GM12878 (cell line): ENCODE results near the gene EHD1. TPM values are rescaled to one million over a fixed set of nuclear protein-coding genes. Genes with fewer than 3 reads are reported as not detected.

Experiments used
- ATAC-seq: fragments of 200-7000 bp; cut with Tn5 transposase; 3 replicates; pipeline ENCODE4 v1.9.1; 2020; ENCODE audit warnings: mild to moderate bottlenecking, moderate library complexity
- BruUV-seq: library from RNA; stranded (reverse); fragments of 400-500 nt; replicated peaks from 2 replicates; lab custom pipeline; 2021; lab: Mats Ljungman, UMichigan
- CTCF ChIA-PET: fragments of 300-600 bp; sonication (Branson Sonifier 250); formaldehyde crosslinking; extraction: SDS; loops from one replicate; lab custom pipeline; 2021; ENCODE audit warnings: inconsistent platforms; lab: Yijun Ruan, JAX
- POLR2A ChIA-PET: fragments of 350-600 bp; formaldehyde crosslinking; extraction: SDS; loops from one replicate; lab custom pipeline; 2021; ENCODE audit warnings: inconsistent platforms; lab: Charles Lee
- RAD21 ChIA-PET: fragments of 300-600 bp; sonication (Branson Sonifier 250); formaldehyde crosslinking; loops from one replicate; lab custom pipeline; 2023; ENCODE audit warnings: antibody characterized with exemption; ENCODE audit not compliant: unreplicated experiment; lab: Charles Lee
- SMC1A ChIA-PET: fragments of 300-600 bp; sonication (Branson Sonifier 250); formaldehyde crosslinking; loops from one replicate; lab custom pipeline; 2023; ENCODE audit not compliant: unreplicated experiment, uncharacterized antibody; lab: Charles Lee
- DNase-seq: peaks from one replicate; pipeline ENCODE4 v3.0.0-alpha.2; 2011; ENCODE audit warnings: low read depth, low spot score
- FAIRE-seq: peaks from 3 replicates; lab custom pipeline; 2011; peaks lifted over from hg19 to GRCh38; lab: Jason Lieb, UNC
- H2AFZ ChIP-seq: 2 replicates; pipeline ENCODE4 v1.6.0; 2011; ENCODE audit warnings: low read depth, low read length, control low read depth; ENCODE audit not compliant: control insufficient read depth
- H3K27ac ChIP-seq: 2 replicates; pipeline ENCODE4 v1.5.1; 2011; ENCODE audit warnings: control low read depth; ENCODE audit not compliant: control insufficient read depth, insufficient read depth
- H3K27me3 ChIP-seq, 2 experiments: replicated peaks in 1 of 2; 2 replicates each; pipeline versions ENCODE4 v1.6.0 to v1.6.1; 2011; ENCODE audit warnings: low read length in 1 of 2; ENCODE audit not compliant: control insufficient read depth in 2 of 2, insufficient read depth in 2 of 2
- H3K36me3 ChIP-seq, 2 experiments: 2 replicates each; pipeline ENCODE4 v1.5.1; 2011; ENCODE audit warnings: low read length in 1 of 2; ENCODE audit not compliant: control insufficient read depth in 2 of 2, insufficient read depth in 2 of 2
- H3K4me1 ChIP-seq: 2 replicates; pipeline ENCODE4 v1.6.1; 2011; ENCODE audit warnings: mild to moderate bottlenecking, low read length, moderate library complexity, mixed read lengths; ENCODE audit not compliant: control insufficient read depth, insufficient read depth
- H3K4me2 ChIP-seq: 2 replicates; pipeline ENCODE4 v1.6.0; 2011; ENCODE audit warnings: control low read depth; ENCODE audit not compliant: control insufficient read depth, insufficient read depth
- H3K4me3 ChIP-seq: fragments of 200-600 bp; sonication (generic); 2 replicates; pipeline ENCODE4 v1.5.1; 2016
- H3K79me2 ChIP-seq: 2 replicates; pipeline ENCODE4 v1.6.0; 2011; ENCODE audit warnings: low read length; ENCODE audit not compliant: control insufficient read depth, insufficient read depth
- H3K9ac ChIP-seq: 2 replicates; pipeline ENCODE4 v1.8.0; 2011; ENCODE audit warnings: low read length, control low read depth, mixed read lengths; ENCODE audit not compliant: control insufficient read depth, insufficient read depth
- H3K9me3 ChIP-seq: replicated peaks from 3 replicates; pipeline ENCODE4 v1.5.1; 2011; ENCODE audit warnings: mild to moderate bottlenecking, low read length; ENCODE audit not compliant: control insufficient read depth, insufficient read depth
- H4K20me1 ChIP-seq: 2 replicates; pipeline ENCODE4 v1.6.0; 2011; ENCODE audit not compliant: control insufficient read depth, insufficient read depth
- ATF2 ChIP-seq: IDR thresholded peaks from 2 replicates; pipeline ENCODE4 v1.6.1; 2012; ENCODE audit warnings: low read length, inconsistent platforms
- BCL11A ChIP-seq: IDR thresholded peaks from 2 replicates; pipeline ENCODE4 v1.6.1; 2011; ENCODE audit warnings: low read depth, low read length
- BRCA1 ChIP-seq: IDR thresholded peaks from 2 replicates; pipeline ENCODE4 v1.6.1; 2011; ENCODE audit warnings: low read depth, low read length, improper control_type of control experiment
- CREB1 ChIP-seq: IDR thresholded peaks from 2 replicates; pipeline ENCODE4 v1.6.1; 2012; ENCODE audit warnings: low read depth, mild to moderate bottlenecking, inconsistent platforms
- CTCF ChIP-seq, 3 experiments: IDR thresholded peaks in 2 of 3; conservative IDR thresholded peaks in 1 of 3; 2 replicates each; pipeline ENCODE4 v1.5.1; 2011; ENCODE audit warnings: low read depth in 3 of 3, low read length in 3 of 3, mild to moderate bottlenecking in 3 of 3, control low read depth in 2 of 3, moderate library complexity in 2 of 3, inconsistent platforms in 1 of 3, mixed read lengths in 1 of 3; ENCODE audit not compliant: control insufficient read depth in 2 of 3, insufficient read depth in 1 of 3; ENCODE audit errors: extremely low read depth in 1 of 3
- ETV6 ChIP-seq, 2 experiments: fragments of 450-650 bp in 1 of 2; IDR thresholded peaks in 1 of 2; conservative IDR thresholded peaks in 1 of 2; 2 replicates each; pipeline ENCODE4 v1.6.1; 2014; ENCODE audit warnings: antibody characterized with exemption in 1 of 2, borderline replicate concordance in 1 of 2, low read depth in 1 of 2, mild to moderate bottlenecking in 1 of 2, moderate library complexity in 1 of 2
- HDGF ChIP-seq: fragments of 450-650 bp; IDR thresholded peaks from 2 replicates; pipeline ENCODE4 v1.6.1; 2016; ENCODE audit warnings: antibody characterized with exemption
- HSF1 ChIP-seq: fragments of 150-350 bp; IDR thresholded peaks from 2 replicates; pipeline ENCODE4 v1.6.1; 2014; ENCODE audit warnings: mild to moderate bottlenecking, low read depth, low read length
- IKZF2 ChIP-seq, 2 experiments: fragments of 450-650 bp; IDR thresholded peaks; 2 replicates each; pipeline ENCODE4 v1.6.1; 2017; ENCODE audit warnings: mild to moderate bottlenecking in 2 of 2, moderate library complexity in 2 of 2
- KDM1A ChIP-seq: fragments of 200-600 bp; sonication (generic); IDR thresholded peaks from 2 replicates; pipeline ENCODE4 v1.6.1; 2016; ENCODE audit warnings: borderline replicate concordance
- NR2C1 ChIP-seq: fragments of 450-650 bp; IDR thresholded peaks from 2 replicates; pipeline ENCODE4 v1.6.1; 2017; ENCODE audit warnings: antibody characterized with exemption, mild to moderate bottlenecking, moderate library complexity
- NR2F1 ChIP-seq: fragments of 450-650 bp; conservative IDR thresholded peaks from 2 replicates; pipeline ENCODE4 v1.6.1; 2017; ENCODE audit warnings: mild to moderate bottlenecking
- POLR2A ChIP-seq: IDR thresholded peaks from 2 replicates; pipeline ENCODE4 v1.6.1; 2011; ENCODE audit warnings: low read depth, mild to moderate bottlenecking, low read length
- PRDM15 ChIP-seq: fragments of 450-650 bp; formaldehyde crosslinking; IDR thresholded peaks from 2 replicates; pipeline ENCODE4 v1.4.0; 2020; ENCODE audit warnings: mild to moderate bottlenecking, moderate library complexity
- RCOR1 ChIP-seq: conservative IDR thresholded peaks from 2 replicates; pipeline ENCODE4 v1.6.1; 2012; ENCODE audit warnings: low read depth, low read length, improper control_type of control experiment
- TBL1XR1 ChIP-seq: IDR thresholded peaks from 2 replicates; pipeline ENCODE4 v1.6.1; 2012; ENCODE audit warnings: low read depth, low read length, improper control_type of control experiment
- TCF7 ChIP-seq: IDR thresholded peaks from 2 replicates; pipeline ENCODE4 v1.6.1; 2014; ENCODE audit warnings: antibody characterized with exemption, borderline replicate concordance
- WGBS: methylation state at CpG from one replicate; pipeline ENCODE4 v1.1.6; 2016; ENCODE audit warnings: low lambda C conversion rate; ENCODE audit not compliant: insufficient replicate concordance, insufficient coverage; ENCODE audit errors: missing lambda C conversion rate; 5-methylcytosine and 5-hydroxymethylcytosine counted together
- in situ Hi-C: fragments of 300-500 bp; cut with MboI; formaldehyde crosslinking; loops from 9 replicates; pipeline ENCODE4 v1.14.3; 2018; ENCODE audit warnings: mixed read lengths
- intact Hi-C: fragments of 100-400 bp; cut with micrococcal nuclease; formaldehyde crosslinking; loops from one replicate; pipeline ENCODE4 v1.14.2; 2022; ENCODE audit not compliant: unreplicated experiment
- polyA plus RNA-seq, 11 experiments: library from polyadenylated mRNA; depleted of rRNA in 4 of 11; unstranded in 6 of 11; stranded (reverse) in 5 of 11; fragments of >200 nt; fragmentation: Nextera tagmentation in 4 of 11; fragmentation: Illumina TruSeq in 1 of 11; extraction: Ambion mirVana in 4 of 11; extraction: Trizol in 1 of 11; gene quantifications; 1 replicate in 1 of 11; 2 replicates in 10 of 11; pipeline versions ENCODE4 v1.2.1 to v1.2.3, GENCODE V29; 2011 to 2016; ENCODE audit warnings: inconsistent platforms in 2 of 11, missing spikeins in 2 of 11, low read depth in 1 of 11
- total RNA-seq, 4 experiments: library from RNA; depleted of rRNA in 3 of 4; stranded (reverse); fragments of >200 nt in 3 of 4; fragmentation: Illumina TruSeq in 1 of 4; extraction: Trizol in 1 of 4; gene quantifications; 2 replicates each; pipeline versions ENCODE4 v1.2.1 to v1.2.3, GENCODE V29; 2013 to 2021

EHD1 gene
- total and polyA plus RNA-seq, 10 of the 15 experiments (the other 5 are each of a cell fraction or from before 2014, with no cell fraction given) = 1.0 to 165 (median 66.5) TPM

GRCh38 chr11:64908766-64909165 lies 30.3 kb upstream of the EHD1 start:
- no TSS peak for BruUV-seq
- DNase-seq (no peak), FAIRE-seq (no peak)
- H2AFZ ChIP-seq = no peak overlapping the region
- CTCF ChIA-PET = no interaction called here
- TF ChIP-seq ATF2 (no peak), CTCF (IDR thresholded peaks at IDR 0.05 in 2 of 3, conservative IDR thresholded peaks at IDR 0.05 in 1 of 3; ENCODE audit: control insufficient read depth in 2 of 3, extremely low read depth in 1 of 3, insufficient read depth in 1 of 3, low read depth in 3 of 3, low read length in 3 of 3) (no peak), CREB1 (no peak), RCOR1 (no peak), PRDM15 (CRISPR knock-in tag) (no peak), HDGF (no peak), POLR2A (no peak), NR2F1 (no peak), ETV6 (conservative IDR thresholded peaks at IDR 0.05 in 1 of 2, IDR thresholded peaks at IDR 0.05 in 1 of 2; ENCODE audit: borderline replicate concordance in 1 of 2, low read depth in 1 of 2) (no peak), BCL11A (no peak), BRCA1 (no peak), IKZF2 (IDR thresholded peaks at IDR 0.05) (no peak), HSF1 (no peak), NR2C1 (no peak), TBL1XR1 (no peak), KDM1A (no peak), TCF7 (no peak)
- TF ChIP-seq, all 136 proteins: peak for 0
- 83% methylated on average over 11 of the region's 11 CpGs for WGBS
- Histone ChIP-seq H3K4me1 (no peaks in the 10 kb centered on the region), H3K27me3 (no peaks in the 10 kb centered on the region), H3K9ac (no peak overlapping the region), H3K4me2 (no peak overlapping the region), H3K27ac (no peak overlapping the region), H3K9me3 (no peaks in the 10 kb centered on the region), H4K20me1 (no peaks in the 10 kb centered on the region), H3K4me3 (no peak overlapping the region), H3K79me2 (no peaks in the 10 kb centered on the region), H3K36me3 (peaks cover 0 to 7% of the 10 kb centered on the region in 2 experiments; a peak in 3 of 4 replicates)
- ChIA-PET POLR2A (no interaction called here), SMC1A (no interaction called here), RAD21 (no interaction called here)
- in situ Hi-C loops (no loop called here), intact Hi-C loops (no loop called here)
- ATAC-seq = no peak
